Measurements from ENCODE around the gene LHPP. TPM values are rescaled to one million over a fixed set of nuclear protein-coding genes. Genes with fewer than 3 reads are reported as not detected.

LHPP gene
- total and polyA plus RNA-seq, 4 donors: 15.0 to 58.3 (median 35.9) TPM

- 10% methylated on average over 68 of the region's 71 CpGs for WGBS (ENCODE audit: insufficient coverage)
- Histone ChIP-seq H3K27me3 (ENCODE audit: control insufficient read depth, insufficient read depth, low read length) (peaks cover 70% of the 10 kb centered on the region), H3K4me1 (ENCODE audit: control insufficient read depth, insufficient read depth, low read length) (peaks cover 34% of the 10 kb centered on the region), H3K36me3 (ENCODE audit: control insufficient read depth, insufficient read depth, low read length) (peaks cover 3% of the 10 kb centered on the region), H3K9me3 (ENCODE audit: control insufficient read depth, insufficient read depth, low read length) (no peaks in the 10 kb centered on the region), H3K4me3 (ENCODE audit: low read depth, low read length) (no peak overlapping the region), H3K27ac (ENCODE audit: low read depth, low read length) (no peak overlapping the region)
- DNase-seq (ENCODE audit: low read depth in 4 of 6, low spot score in 6 of 6): no peak
These were observed 14.5 kb upstream of the LHPP start for GRCh38 chr10:124446830-124447750.

GRCh38 chr10:124447751-124448466 lies 13.7 kb upstream of the LHPP start:
- H3K9me3 ChIP-seq (ENCODE audit: control insufficient read depth, insufficient read depth, low read length): no peaks in the 10 kb centered on the region
- H3K36me3 ChIP-seq (ENCODE audit: control insufficient read depth, insufficient read depth, low read length): peaks cover 3% of the 10 kb centered on the region
- H3K27ac ChIP-seq (ENCODE audit: low read depth, low read length): no peak overlapping the region
- no peak overlapping the region for H3K4me3 ChIP-seq (ENCODE audit: low read depth, low read length)
- 1% methylated on average over 48 of the region's 60 CpGs for WGBS (ENCODE audit: insufficient coverage)
- peaks cover 34% of the 10 kb centered on the region for H3K4me1 ChIP-seq (ENCODE audit: control insufficient read depth, insufficient read depth, low read length)
- peaks cover 70% of the 10 kb centered on the region for H3K27me3 ChIP-seq (ENCODE audit: control insufficient read depth, insufficient read depth, low read length)
- DNase-seq (ENCODE audit: low read depth in 4 of 6, low spot score in 6 of 6): peak in 1 of 6 donors; percentile 68

GRCh38 chr10:124448696-124449169 lies 12.9 kb upstream of the LHPP start:
- Histone ChIP-seq H3K36me3 (ENCODE audit: control insufficient read depth, insufficient read depth, low read length) (peaks cover 3% of the 10 kb centered on the region), H3K27ac (ENCODE audit: low read depth, low read length) (no peak overlapping the region), H3K4me1 (ENCODE audit: control insufficient read depth, insufficient read depth, low read length) (peaks cover 34% of the 10 kb centered on the region), H3K27me3 (ENCODE audit: control insufficient read depth, insufficient read depth, low read length) (peaks cover 75% of the 10 kb centered on the region), H3K4me3 (ENCODE audit: low read depth, low read length) (no peak overlapping the region), H3K9me3 (ENCODE audit: control insufficient read depth, insufficient read depth, low read length) (no peaks in the 10 kb centered on the region)
- under 1% methylated on average over 19 of the region's 26 CpGs for WGBS (ENCODE audit: insufficient coverage)
- no peak for DNase-seq (ENCODE audit: low read depth in 4 of 6, low spot score in 6 of 6)

DNA sequence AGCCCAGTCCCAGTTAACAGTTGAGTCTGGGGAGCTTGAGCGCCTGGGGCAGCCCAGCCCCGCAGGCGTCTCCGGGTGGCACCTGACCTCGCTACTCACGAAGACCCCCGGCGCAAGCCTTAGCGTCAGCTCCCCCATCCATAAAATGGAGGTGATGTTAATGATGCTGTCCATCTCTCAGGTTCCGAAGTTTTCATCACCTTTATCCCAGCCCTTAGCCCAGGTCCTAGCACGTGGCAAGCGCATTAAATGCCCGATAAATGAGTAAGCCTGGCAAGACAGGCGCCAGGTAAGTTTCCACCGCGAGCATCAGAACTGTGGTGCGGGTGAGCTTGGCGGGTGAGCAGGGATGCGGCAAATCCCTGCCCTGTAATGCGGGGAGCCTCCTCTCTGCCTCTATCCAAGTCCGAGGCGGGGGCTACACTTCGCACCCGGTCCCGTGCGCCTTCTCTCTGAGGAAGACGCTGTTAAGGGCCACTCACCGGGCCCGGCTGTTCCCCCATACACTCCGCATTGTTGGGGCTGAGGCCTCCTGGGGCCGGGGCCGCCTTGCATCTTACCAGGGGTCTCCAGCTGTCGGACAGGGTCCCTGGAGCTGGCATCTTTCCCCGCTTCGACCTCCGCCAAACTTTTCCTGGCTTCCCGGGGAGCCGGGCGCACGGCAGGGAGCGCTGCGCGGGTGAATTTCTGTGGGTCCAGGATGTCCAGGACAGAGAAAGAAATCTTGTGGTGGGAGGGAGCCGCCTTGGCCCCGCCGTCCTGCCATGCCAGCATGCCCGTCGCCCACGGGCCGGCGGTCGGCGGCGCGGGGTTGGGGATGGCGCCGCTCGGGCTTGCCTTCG lies 12.2 kb upstream of the LHPP start:
- no peak for DNase-seq (ENCODE audit: low read depth in 4 of 6, low spot score in 6 of 6)
- Histone ChIP-seq H3K9me3 (ENCODE audit: control insufficient read depth, insufficient read depth, low read length) (no peaks in the 10 kb centered on the region), H3K4me3 (ENCODE audit: low read depth, low read length) (peak overlapping the region; percentile 21), H3K4me1 (ENCODE audit: control insufficient read depth, insufficient read depth, low read length) (peaks cover 34% of the 10 kb centered on the region), H3K27me3 (ENCODE audit: control insufficient read depth, insufficient read depth, low read length) (peaks cover 75% of the 10 kb centered on the region), H3K27ac (ENCODE audit: low read depth, low read length) (no peak overlapping the region), H3K36me3 (ENCODE audit: control insufficient read depth, insufficient read depth, low read length) (peaks cover 3% of the 10 kb centered on the region)
- WGBS (ENCODE audit: insufficient coverage): under 1% methylated on average over 48 of the region's 59 CpGs

- peaks cover 70% of the 10 kb centered on the region for H3K27me3 ChIP-seq (ENCODE audit: control insufficient read depth, insufficient read depth, low read length)
- peak in 4 of 6 donors; percentile 33 to 85 (median 64) for DNase-seq (ENCODE audit: low read depth in 4 of 6, low spot score in 6 of 6)
- peak within 1 kb of the TSS; percentile 21 for H3K4me3 ChIP-seq (ENCODE audit: low read depth, low read length)
- H3K36me3 ChIP-seq (ENCODE audit: control insufficient read depth, insufficient read depth, low read length): peaks cover 3% of the 10 kb centered on the region
- WGBS (ENCODE audit: insufficient coverage): 1% methylated on average over 55 of the region's 57 CpGs
- peaks cover 34% of the 10 kb centered on the region for H3K4me1 ChIP-seq (ENCODE audit: control insufficient read depth, insufficient read depth, low read length)
- H3K27ac ChIP-seq (ENCODE audit: low read depth, low read length): no peak within 1 kb of the TSS
- H3K9me3 ChIP-seq (ENCODE audit: control insufficient read depth, insufficient read depth, low read length): no peaks in the 10 kb centered on the region
These were observed 11.4 kb upstream of the LHPP start, which contains the start of gene NKX1-2 for GRCh38 chr10:124450012-124450782. Gene NKX1-2, minus strand, starts transcription at chr10:124450035. Its CDS starts 92 bp downstream, at chr10:124449943.

DNA sequence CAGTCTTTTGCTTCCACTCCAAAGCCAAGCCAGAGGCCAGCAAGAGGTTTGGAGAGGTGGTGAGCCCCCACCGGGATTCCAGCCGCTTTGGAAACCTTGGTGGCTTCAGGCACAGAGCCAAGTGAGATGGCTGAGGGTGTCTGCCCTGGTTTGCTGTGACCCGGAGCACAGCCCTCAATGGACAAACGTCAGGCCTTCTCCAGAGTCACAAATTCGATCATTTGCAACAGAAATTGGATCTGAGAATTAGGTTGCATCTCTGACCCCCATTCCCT lies 10.9 kb upstream of the LHPP start:
- peaks cover 34% of the 10 kb centered on the region for H3K4me1 ChIP-seq (ENCODE audit: control insufficient read depth, insufficient read depth, low read length)
- peaks cover 69% of the 10 kb centered on the region for H3K27me3 ChIP-seq (ENCODE audit: control insufficient read depth, insufficient read depth, low read length)
- H3K9me3 ChIP-seq (ENCODE audit: control insufficient read depth, insufficient read depth, low read length): no peaks in the 10 kb centered on the region
- DNase-seq (ENCODE audit: low read depth in 4 of 6, low spot score in 6 of 6): no peak
- H3K27ac ChIP-seq (ENCODE audit: low read depth, low read length): no peak overlapping the region
- H3K4me3 ChIP-seq (ENCODE audit: low read depth, low read length): no peak overlapping the region
- WGBS (ENCODE audit: insufficient coverage): 13% methylated on average over 4 of the region's 5 CpGs
- H3K36me3 ChIP-seq (ENCODE audit: control insufficient read depth, insufficient read depth, low read length): peaks cover 3% of the 10 kb centered on the region

DNA sequence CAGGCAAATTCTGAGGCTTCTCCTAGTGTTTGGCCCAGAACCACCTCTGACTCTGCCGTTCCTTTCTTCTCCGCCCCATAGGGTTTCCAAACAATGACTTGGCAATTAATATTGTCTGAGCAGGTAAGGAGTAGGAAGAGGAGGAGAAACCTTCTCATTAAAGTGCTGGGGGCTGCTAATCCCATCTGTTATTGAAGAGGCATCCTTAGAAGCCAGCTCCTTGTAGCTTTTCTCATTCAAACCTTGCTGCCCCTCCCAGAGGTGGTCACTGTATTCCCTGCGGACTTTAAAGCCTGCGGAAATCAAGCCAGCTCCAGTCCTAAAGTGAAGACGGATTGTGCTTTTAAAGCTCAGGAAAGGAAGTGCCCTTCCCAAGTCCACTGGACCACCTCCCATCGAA lies 10.3 kb upstream of the LHPP start:
- 38% methylated on average over 3 of the region's 6 CpGs for WGBS (ENCODE audit: insufficient coverage)
- DNase-seq (ENCODE audit: low read depth in 4 of 6, low spot score in 6 of 6): no peak
- peaks cover 64% of the 10 kb centered on the region for H3K27me3 ChIP-seq (ENCODE audit: control insufficient read depth, insufficient read depth, low read length)

GRCh38 chr10:124453960-124454610 lies 7.5 kb upstream of the LHPP start:
- H3K27ac ChIP-seq (ENCODE audit: low read depth, low read length): no peak overlapping the region
- no peaks in the 10 kb centered on the region for H3K9me3 ChIP-seq (ENCODE audit: control insufficient read depth, insufficient read depth, low read length)
- H3K4me1 ChIP-seq (ENCODE audit: control insufficient read depth, insufficient read depth, low read length): peaks cover 15% of the 10 kb centered on the region
- no peaks in the 10 kb centered on the region for H3K36me3 ChIP-seq (ENCODE audit: control insufficient read depth, insufficient read depth, low read length)
- DNase-seq (ENCODE audit: low read depth in 4 of 6, low spot score in 6 of 6): peak in 1 of 6 donors; percentile 59
- WGBS (ENCODE audit: insufficient coverage): 28% methylated on average over 3 of the region's 8 CpGs
- peaks cover 37% of the 10 kb centered on the region for H3K27me3 ChIP-seq (ENCODE audit: control insufficient read depth, insufficient read depth, low read length)
- H3K4me3 ChIP-seq (ENCODE audit: low read depth, low read length): no peak overlapping the region

More for the DNA sequence above, 10.3 kb upstream of the LHPP start:
- H3K4me3 ChIP-seq (ENCODE audit: low read depth, low read length): no peak overlapping the region
- H3K4me1 ChIP-seq (ENCODE audit: control insufficient read depth, insufficient read depth, low read length): peaks cover 34% of the 10 kb centered on the region
- no peaks in the 10 kb centered on the region for H3K9me3 ChIP-seq (ENCODE audit: control insufficient read depth, insufficient read depth, low read length)
- H3K36me3 ChIP-seq (ENCODE audit: control insufficient read depth, insufficient read depth, low read length): peaks cover 3% of the 10 kb centered on the region
- H3K27ac ChIP-seq (ENCODE audit: low read depth, low read length): no peak overlapping the region

All from spinal cord (tissue), 10 donors.